ENCODE data around the gene C19orf81. TPM values are rescaled to one million over a fixed set of nuclear protein-coding genes. Genes with fewer than 3 reads are reported as not detected.

C19orf81 gene
- total and polyA plus RNA-seq, 2 of the 13 experiments (the other 11 are each of a cell fraction or from before 2014, with no cell fraction given), result not detected

DNA sequence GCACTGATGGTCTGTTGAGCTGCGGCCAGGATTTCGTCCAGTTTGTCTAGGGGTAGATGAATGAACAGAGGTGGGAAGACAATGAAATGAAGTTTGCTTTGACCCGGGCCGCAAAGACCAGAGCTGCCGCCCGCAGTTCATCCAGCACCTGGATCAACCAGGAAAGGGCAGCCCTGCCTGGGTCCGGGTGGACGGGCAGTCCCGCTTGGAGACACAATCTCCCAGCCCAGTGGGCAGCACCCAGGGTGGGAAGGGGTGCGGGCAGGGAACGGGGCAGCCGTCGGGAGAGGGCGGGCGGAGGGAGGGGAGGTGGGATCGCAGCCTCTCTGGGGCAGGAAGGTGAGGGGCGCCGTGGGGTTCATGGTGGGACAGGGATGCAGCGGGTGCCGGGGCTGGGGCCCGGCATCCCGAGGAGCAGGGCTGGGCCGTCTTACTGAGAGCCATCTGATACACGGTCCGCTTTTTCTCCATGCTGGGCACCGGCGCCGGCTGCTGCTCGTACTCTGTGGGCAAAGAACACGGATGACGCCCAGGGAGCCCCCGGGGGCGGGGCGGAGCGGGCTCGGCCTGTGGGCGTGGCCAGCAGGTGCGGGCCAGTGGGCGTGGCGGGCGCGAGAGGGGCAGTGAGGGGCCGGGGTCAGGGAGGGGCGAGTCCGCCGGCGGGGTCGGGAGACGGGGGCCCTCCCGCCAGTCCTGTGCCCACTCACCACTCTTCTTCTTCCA, 37.2 kb downstream of the C19orf81 start:
- Histone ChIP-seq H3K4me3 (replicated peaks in 1 of 3; ENCODE audit: insufficient read depth in 1 of 3, low read depth in 2 of 3, low read length in 3 of 3) (no peak overlapping the region), H3K4me1 (ENCODE audit: insufficient read depth, low read length) (no peaks in the 10 kb centered on the region), H3K79me2 (ENCODE audit: insufficient read depth, low read length) (no peaks in the 10 kb centered on the region), H3K36me3 (replicated peaks in 1 of 2; ENCODE audit: control insufficient read depth in 1 of 2, insufficient read depth in 2 of 2, low read length in 2 of 2) (no peaks in the 10 kb centered on the region), H3K9ac (ENCODE audit: insufficient read depth, low read depth, low read length) (no peak overlapping the region), H3K27ac (ENCODE audit: extremely low read length, insufficient read depth, low read length) (no peak overlapping the region), H3K9me3 (ENCODE audit: low read length) (no peaks in the 10 kb centered on the region), H3K27me3 (ENCODE audit: control insufficient read depth in 1 of 2, insufficient read depth in 2 of 2, low read length in 2 of 2) (peaks cover 3 to 27% of the 10 kb centered on the region in 2 experiments; a peak in 3 of 5 replicates), H3K4me2 (ENCODE audit: low read depth, low read length) (no peak overlapping the region), H2AFZ (ENCODE audit: low read length) (no peak overlapping the region), H4K20me1 (ENCODE audit: insufficient read depth, low read length) (no peaks in the 10 kb centered on the region)
- WGBS (ENCODE audit: low lambda C conversion rate), result 8% methylated on average over 16 of the region's 50 CpGs
- POLR2A ChIA-PET, result no interaction called here
- no peak for FAIRE-seq
- no peak for ATAC-seq
- intact Hi-C loops (cut with micrococcal nuclease; ENCODE audit: unreplicated experiment), result no loop called here
- in situ Hi-C loops (cut with HindIII; ENCODE audit: extremely low pct_ligation_motif_present, low pct_unique_long_range_greater_than_20kb), result no loop called here
- DNase-seq (ENCODE audit: low spot score), result no peak
- CTCF ChIA-PET (ENCODE audit: low intra/inter-chr PET ratio, low total read pairs), result no interaction called here
- no TSS peak for BruUV-seq (replicated peaks)
- TF ChIP-seq ZNF407 (CRISPR knock-in tag; IDR thresholded peaks at IDR 0.05; ENCODE audit: not compliant biosample characterization) (no peak), GFI1 (CRISPR knock-in tag; IDR thresholded peaks at IDR 0.05; ENCODE audit: borderline replicate concordance) (no peak), ZNF740 (CRISPR knock-in tag; IDR thresholded peaks at IDR 0.05) (no peak), ZNF563 (CRISPR knock-in tag; IDR thresholded peaks at IDR 0.05) (no peak), ZNF496 (CRISPR knock-in tag; IDR thresholded peaks at IDR 0.05; ENCODE audit: insufficient replicate concordance) (no peak), ZXDC (CRISPR knock-in tag; IDR thresholded peaks at IDR 0.05) (no peak)
- TF ChIP-seq, protein P1, sequence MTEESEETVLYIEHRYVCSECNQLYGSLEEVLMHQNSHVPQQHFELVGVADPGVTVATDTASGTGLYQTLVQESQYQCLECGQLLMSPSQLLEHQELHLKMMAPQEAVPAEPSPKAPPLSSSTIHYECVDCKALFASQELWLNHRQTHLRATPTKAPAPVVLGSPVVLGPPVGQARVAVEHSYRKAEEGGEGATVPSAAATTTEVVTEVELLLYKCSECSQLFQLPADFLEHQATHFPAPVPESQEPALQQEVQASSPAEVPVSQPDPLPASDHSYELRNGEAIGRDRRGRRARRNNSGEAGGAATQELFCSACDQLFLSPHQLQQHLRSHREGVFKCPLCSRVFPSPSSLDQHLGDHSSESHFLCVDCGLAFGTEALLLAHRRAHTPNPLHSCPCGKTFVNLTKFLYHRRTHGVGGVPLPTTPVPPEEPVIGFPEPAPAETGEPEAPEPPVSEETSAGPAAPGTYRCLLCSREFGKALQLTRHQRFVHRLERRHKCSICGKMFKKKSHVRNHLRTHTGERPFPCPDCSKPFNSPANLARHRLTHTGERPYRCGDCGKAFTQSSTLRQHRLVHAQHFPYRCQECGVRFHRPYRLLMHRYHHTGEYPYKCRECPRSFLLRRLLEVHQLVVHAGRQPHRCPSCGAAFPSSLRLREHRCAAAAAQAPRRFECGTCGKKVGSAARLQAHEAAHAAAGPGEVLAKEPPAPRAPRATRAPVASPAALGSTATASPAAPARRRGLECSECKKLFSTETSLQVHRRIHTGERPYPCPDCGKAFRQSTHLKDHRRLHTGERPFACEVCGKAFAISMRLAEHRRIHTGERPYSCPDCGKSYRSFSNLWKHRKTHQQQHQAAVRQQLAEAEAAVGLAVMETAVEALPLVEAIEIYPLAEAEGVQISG (CRISPR knock-in tag; IDR thresholded peaks at IDR 0.05), result no peak

All from HepG2 (cell line).